Erythroblast (primary cell): ENCODE data around the gene PIP4K2A.

ENCODE experiments used
- GATA1 ChIP-seq: IDR thresholded peaks from 2 replicates; pipeline ENCODE4 v1.6.1; 2011; ENCODE audit warnings: low read depth, mild to moderate bottlenecking, control low read depth, low read length, moderate library complexity
- POLR2A ChIP-seq: IDR thresholded peaks from 2 replicates; pipeline ENCODE4 v1.6.1; 2011; ENCODE audit warnings: mild to moderate bottlenecking, low read length

GRCh38 chr10:22489975-22490374 is 224.4 kb downstream of the PIP4K2A start:
- TF ChIP-seq POLR2A = no peak
- no peak for TF ChIP-seq GATA1
